Endodermal cell (in vitro differentiated cells): Measurements from ENCODE around the gene SCGB3A1. TPM values are rescaled to one million over a fixed set of nuclear protein-coding genes. Genes with fewer than 3 reads are reported as not detected.

Experiments
- DNase-seq: peaks from one replicate; pipeline ENCODE4 v3.0.0-alpha.2; 2017
- H3K27ac ChIP-seq: 2 replicates; pipeline ENCODE4 v1.5.1; 2013; ENCODE audit warnings: mild to moderate bottlenecking, low read depth, low read length, moderate library complexity
- H3K27me3 ChIP-seq: 2 replicates; pipeline ENCODE4 v1.6.1; 2013; ENCODE audit warnings: mild to moderate bottlenecking, low read length, moderate library complexity; ENCODE audit not compliant: insufficient read depth, control insufficient read depth, poor library complexity, severe bottlenecking
- H3K36me3 ChIP-seq: 2 replicates; pipeline ENCODE4 v1.7.0; 2013; ENCODE audit warnings: mild to moderate bottlenecking, low read length, moderate library complexity; ENCODE audit not compliant: control insufficient read depth, insufficient read depth
- H3K4me1 ChIP-seq: one replicate; pipeline ENCODE4 v1.7.0; 2013; ENCODE audit warnings: low read length; ENCODE audit not compliant: control insufficient read depth, insufficient read depth
- H3K4me3 ChIP-seq: 2 replicates; pipeline ENCODE4 v1.5.1; 2013; ENCODE audit warnings: mild to moderate bottlenecking, low read length, moderate library complexity
- H3K9ac ChIP-seq: 2 replicates; pipeline ENCODE4 v1.6.1; 2013; ENCODE audit warnings: mild to moderate bottlenecking, low read length, moderate library complexity; ENCODE audit not compliant: poor library complexity, severe bottlenecking; ENCODE audit errors: extremely low read depth
- H3K9me3 ChIP-seq: 2 replicates; pipeline ENCODE4 v1.6.1; 2013; ENCODE audit warnings: mild to moderate bottlenecking, low read length, moderate library complexity; ENCODE audit not compliant: control insufficient read depth
- H3K27ac Mint-ChIP-seq: 2 replicates; pipeline ENCODE4 v1.8.0; 2020; ENCODE audit warnings: mixed read lengths
- H3K27me3 Mint-ChIP-seq: 2 replicates; pipeline ENCODE4 v1.8.0; 2021; ENCODE audit warnings: mild to moderate bottlenecking, mixed read lengths; ENCODE audit not compliant: insufficient read depth
- H3K36me3 Mint-ChIP-seq: 2 replicates; pipeline ENCODE4 v1.8.0; 2020; ENCODE audit warnings: low read depth, mixed read lengths
- H3K4me1 Mint-ChIP-seq: 2 replicates; pipeline ENCODE4 v1.8.0; 2020; ENCODE audit warnings: mixed read lengths
- H3K4me3 Mint-ChIP-seq: 2 replicates; pipeline ENCODE4 v1.8.0; 2020; ENCODE audit warnings: mild to moderate bottlenecking, moderate library complexity, mixed read lengths
- H3K9me3 Mint-ChIP-seq: 2 replicates; pipeline ENCODE4 v1.8.0; 2020; ENCODE audit warnings: mild to moderate bottlenecking, mixed read lengths
- CTCF ChIP-seq: fragments of 200-600 bp; sonication (generic); conservative IDR thresholded peaks from 2 replicates; pipeline ENCODE4 v1.5.0; 2021; ENCODE audit warnings: antibody characterized with exemption, mild to moderate bottlenecking
- WGBS, 2 experiments: methylation state at CpG; one replicate each; pipeline versions ENCODE4 v1.1.5 to v1.1.7; 2013; ENCODE audit warnings: missing lambda C conversion rate in 2 of 2, mixed read lengths in 1 of 2; ENCODE audit not compliant: insufficient coverage in 1 of 2, insufficient read length in 1 of 2; 5-methylcytosine and 5-hydroxymethylcytosine counted together
- total RNA-seq, 2 donors: library from RNA; stranded (reverse); fragmentation: NEBNext Ultra II Directional in 1 of 2; extraction: Animal tissue kit (Norgen Biotek cat#: 25700) in 1 of 2; gene quantifications; 2 replicates in 1 of 2; 3 replicates in 1 of 2; pipeline ENCODE4 v1.2.1, GENCODE V29; 2021

The SCGB3A1 gene
- total RNA-seq, 2 donors from 2014 or later = 0.57 TPM; not detected in 1

- peak; percentile 90 for DNase-seq
- no peaks in the 10 kb centered on the region for H3K9me3 ChIP-seq
- no peaks in the 10 kb centered on the region for H3K36me3 ChIP-seq
- no peaks in the 10 kb centered on the region for H3K9me3 Mint-ChIP-seq
- no peaks in the 10 kb centered on the region for H3K4me1 ChIP-seq
- H3K27me3 Mint-ChIP-seq = peaks cover 7% of the 10 kb centered on the region
- H3K4me1 Mint-ChIP-seq = peaks cover 5% of the 10 kb centered on the region
- H3K27ac Mint-ChIP-seq = no peak overlapping the region
- no peak overlapping the region for H3K27ac ChIP-seq
- 62 to 73% methylated on average over 7 to 11 of the region's 11 CpGs for WGBS, 2 experiments
- no peaks in the 10 kb centered on the region for H3K27me3 ChIP-seq
- no peak overlapping the region for H3K4me3 ChIP-seq
- no peaks in the 10 kb centered on the region for H3K36me3 Mint-ChIP-seq
- peak; percentile 84 for TF ChIP-seq CTCF
- H3K4me3 Mint-ChIP-seq = no peak overlapping the region
- H3K9ac ChIP-seq = no peak overlapping the region
Observed at GRCh38 chr5:180605554-180606214, 14.4 kb upstream of the SCGB3A1 start.

- TF ChIP-seq CTCF = no peak
- Histone ChIP-seq H3K9me3 (no peaks in the 10 kb centered on the region), H3K4me1 (no peaks in the 10 kb centered on the region), H3K27ac (no peak overlapping the region), H3K36me3 (no peaks in the 10 kb centered on the region), H3K9ac (no peak overlapping the region), H3K4me3 (no peak overlapping the region), H3K27me3 (no peaks in the 10 kb centered on the region)
- peaks cover 5% of the 10 kb centered on the region for H3K4me1 Mint-ChIP-seq
- H3K36me3 Mint-ChIP-seq = no peaks in the 10 kb centered on the region
- no peak overlapping the region for H3K27ac Mint-ChIP-seq
- DNase-seq = no peak
- 89 to 90% methylated on average over 8 to 13 of the region's 13 CpGs for WGBS, 2 experiments
- H3K9me3 Mint-ChIP-seq = no peaks in the 10 kb centered on the region
- H3K27me3 Mint-ChIP-seq = peaks cover 7% of the 10 kb centered on the region
- no peak overlapping the region for H3K4me3 Mint-ChIP-seq
Observed at GRCh38 chr5:180604271-180604670, 13.0 kb upstream of the SCGB3A1 start.

- Mint-ChIP-seq H3K36me3 (no peaks in the 10 kb centered on the region), H3K9me3 (no peaks in the 10 kb centered on the region), H3K4me1 (peaks cover 3% of the 10 kb centered on the region), H3K4me3 (no peak overlapping the region), H3K27ac (no peak overlapping the region), H3K27me3 (peaks cover 7% of the 10 kb centered on the region)
- no peaks in the 10 kb centered on the region for H3K4me1 ChIP-seq
- H3K9ac ChIP-seq = no peak overlapping the region
- 97% methylated on average over 10 to 19 of the region's 19 CpGs for WGBS, 2 experiments
- no peaks in the 10 kb centered on the region for H3K36me3 ChIP-seq
- H3K4me3 ChIP-seq = no peak overlapping the region
- H3K27ac ChIP-seq = no peak overlapping the region
- no peak for TF ChIP-seq CTCF
- no peaks in the 10 kb centered on the region for H3K9me3 ChIP-seq
- no peak for DNase-seq
- no peaks in the 10 kb centered on the region for H3K27me3 ChIP-seq
Observed at GRCh38 chr5:180603076-180603594, 11.8 kb upstream of the SCGB3A1 start.
